ENCODE measurements around the gene LRRC23.
"Not testable (repeated sequence)": the region's sequence is repeated elsewhere in the genome, so short reads cannot be mapped to it uniquely, and the experiment has no call there.

The LRRC23 gene

GRCh38 chr12:6872073-6873048, 32.3 kb upstream of the LRRC23 start:
- DNase-seq (ENCODE audit: low spot score), result peak; percentile 77

GRCh38 chr12:6873094-6874014, 31.3 kb upstream of the LRRC23 start, which contains the start of gene SPSB2:
SPSB2 (minus strand) TSS chr12:6873303; CDS start chr12:6872901, 402 bp downstream.
- DNase-seq (ENCODE audit: low spot score), result peak; percentile 98

DNA sequence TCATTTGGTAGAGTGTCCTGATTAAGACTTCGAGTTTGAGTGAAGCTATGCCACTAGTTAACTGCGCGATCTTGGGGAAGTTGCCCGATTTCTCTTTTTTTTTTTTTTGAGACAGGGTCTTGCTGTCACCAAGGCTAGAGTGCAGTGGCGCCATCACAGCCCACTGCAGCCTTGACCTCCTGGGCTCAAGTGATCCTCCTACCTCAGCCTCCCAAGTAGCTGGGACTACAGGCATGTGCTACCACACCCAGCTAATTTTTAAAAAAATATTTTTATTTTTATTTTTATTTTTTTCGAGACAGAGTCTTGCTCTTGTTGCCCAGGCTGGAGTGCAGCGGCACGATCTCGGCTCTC, 30.6 kb upstream of the LRRC23 start:
- DNase-seq (ENCODE audit: low spot score), result not testable (repeated sequence)

GRCh38 chr12:6879824-6880223, 24.8 kb upstream of the LRRC23 start:
- DNase-seq (ENCODE audit: low spot score), result not testable (repeated sequence)

DNA sequence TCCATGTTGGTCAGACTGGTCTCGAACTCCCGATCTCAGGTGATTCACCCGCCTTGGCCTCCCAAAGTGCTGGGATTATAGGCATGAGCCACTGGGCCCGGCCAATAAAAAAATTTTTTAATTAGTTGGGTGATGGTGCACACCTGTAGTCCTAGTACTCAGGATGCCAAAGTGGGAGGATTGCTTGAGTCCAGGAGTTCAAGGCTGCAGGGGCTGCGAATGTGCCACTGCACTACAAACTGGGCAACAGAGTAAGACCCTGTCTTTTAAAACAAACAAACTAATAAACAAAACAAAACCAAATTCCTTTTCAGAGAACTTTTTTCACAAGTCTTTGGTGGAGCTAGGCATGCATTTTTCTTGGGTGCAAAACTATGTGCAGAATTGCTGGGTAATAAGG, 21.4 kb upstream of the LRRC23 start:
- no peak for DNase-seq (ENCODE audit: low spot score)

- no peak for DNase-seq (ENCODE audit: low spot score)
These were observed 20.9 kb upstream of the LRRC23 start for GRCh38 chr12:6883683-6884082.

DNA sequence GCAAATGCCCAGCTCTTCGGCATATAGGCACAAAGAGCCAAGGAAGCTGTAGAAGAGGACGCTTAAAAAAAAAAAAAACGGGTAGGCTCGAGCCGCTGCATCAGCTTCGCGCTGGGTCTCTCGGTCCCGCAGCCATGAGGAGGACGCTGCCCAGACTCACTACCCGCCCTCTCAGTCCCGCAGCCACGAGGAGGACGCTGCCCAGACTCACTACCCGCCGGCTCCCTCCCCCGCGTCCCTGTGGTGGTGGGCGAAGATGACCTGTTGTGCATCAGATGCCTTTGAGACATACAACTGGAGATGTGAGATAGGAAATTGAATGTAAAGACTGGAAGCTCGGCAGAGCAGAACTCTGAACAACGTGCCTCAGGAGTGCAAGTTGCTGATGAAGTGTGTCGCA, 20.1 kb upstream of the LRRC23 start:
- DNase-seq (ENCODE audit: low spot score), result no peak

DNA sequence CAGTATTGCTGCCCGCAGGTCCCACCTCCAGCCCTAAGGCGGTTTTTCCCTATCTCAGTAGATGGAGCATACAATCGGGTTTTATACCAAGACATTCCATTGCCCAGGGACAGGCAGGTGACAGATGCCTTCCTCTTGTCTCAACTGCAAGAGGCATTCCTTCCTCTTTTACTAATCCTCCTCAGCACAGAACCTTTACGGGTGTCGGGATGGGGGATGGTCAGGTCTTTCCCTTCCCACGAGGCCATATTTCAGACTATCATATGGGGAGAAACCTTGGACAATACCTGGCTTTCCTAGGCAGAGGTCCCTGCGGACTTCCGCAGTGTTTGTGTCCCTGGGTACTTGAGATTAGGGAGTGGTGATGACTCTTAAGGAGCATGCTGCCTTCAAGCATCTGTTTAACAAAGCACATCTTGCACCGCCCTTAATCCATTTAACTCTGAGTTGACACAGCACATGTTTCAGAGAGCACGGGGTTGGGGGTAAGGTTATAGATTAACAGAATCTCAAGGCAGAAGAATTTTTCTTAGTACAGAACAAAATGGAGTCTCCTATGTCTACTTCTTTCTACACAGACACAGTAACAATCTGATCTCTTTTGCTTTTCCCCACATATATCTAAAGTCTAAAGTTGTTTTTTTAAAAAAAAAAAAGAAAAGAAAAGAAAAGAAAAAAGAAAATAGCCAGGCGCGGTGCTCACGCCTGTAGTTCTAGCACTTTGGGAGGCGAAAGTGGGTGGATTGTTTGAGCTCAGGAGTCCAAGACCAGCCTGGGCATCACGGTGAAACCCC, 18.2 kb upstream of the LRRC23 start:
- DNase-seq (ENCODE audit: low spot score), result not testable (repeated sequence)

DNA sequence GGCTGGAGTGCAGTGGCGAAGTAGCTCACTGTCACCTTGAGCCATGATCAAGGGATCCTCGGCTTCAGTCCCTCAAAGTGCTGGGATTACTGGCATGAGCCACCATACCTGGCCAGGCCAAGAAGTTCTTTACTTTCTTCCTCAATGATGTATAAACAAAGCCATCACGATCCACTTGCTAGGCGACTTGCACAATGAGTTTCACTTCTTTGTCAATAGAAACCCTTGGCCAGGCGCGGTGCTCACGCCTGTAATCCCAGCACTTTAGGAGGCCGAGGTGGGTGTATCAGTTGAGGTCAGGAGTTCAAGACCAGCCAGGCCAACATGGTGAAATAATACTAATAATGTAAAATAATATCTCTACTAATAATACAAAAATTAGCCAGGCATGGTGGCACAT, 17.2 kb upstream of the LRRC23 start:
- DNase-seq (ENCODE audit: low spot score), result no peak

- DNase-seq (ENCODE audit: low spot score), result no peak
These were observed 16.3 kb upstream of the LRRC23 start for GRCh38 chr12:6888360-6888759.

GRCh38 chr12:6888794-6889193, 15.8 kb upstream of the LRRC23 start:
- DNase-seq (ENCODE audit: low spot score), result not testable (repeated sequence)

GRCh38 chr12:6889775-6890573, 14.6 kb upstream of the LRRC23 start:
- not testable (repeated sequence) for DNase-seq (ENCODE audit: low spot score)

GRCh38 chr12:6890789-6891645, 13.6 kb upstream of the LRRC23 start:
- peak; percentile 98 for DNase-seq (ENCODE audit: low spot score)

DNA sequence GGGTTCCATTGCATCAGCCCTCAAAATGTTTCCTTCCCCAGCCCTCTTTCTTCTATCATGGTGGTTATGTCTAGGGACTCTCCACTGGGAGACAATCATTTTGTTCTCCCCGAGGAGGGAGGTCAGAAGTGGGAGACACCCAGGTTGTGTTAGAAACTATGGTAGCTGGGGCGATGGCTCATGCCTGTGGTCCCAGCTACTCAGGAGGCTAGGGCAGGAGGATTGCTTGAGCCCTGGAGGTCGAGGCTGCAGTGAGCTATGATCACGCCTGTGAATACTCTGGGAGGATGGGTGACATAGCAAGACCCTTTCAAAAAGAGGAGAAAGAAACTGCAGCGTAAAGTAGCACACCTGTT, 13.0 kb upstream of the LRRC23 start:
- DNase-seq (ENCODE audit: low spot score), result no peak

DNA sequence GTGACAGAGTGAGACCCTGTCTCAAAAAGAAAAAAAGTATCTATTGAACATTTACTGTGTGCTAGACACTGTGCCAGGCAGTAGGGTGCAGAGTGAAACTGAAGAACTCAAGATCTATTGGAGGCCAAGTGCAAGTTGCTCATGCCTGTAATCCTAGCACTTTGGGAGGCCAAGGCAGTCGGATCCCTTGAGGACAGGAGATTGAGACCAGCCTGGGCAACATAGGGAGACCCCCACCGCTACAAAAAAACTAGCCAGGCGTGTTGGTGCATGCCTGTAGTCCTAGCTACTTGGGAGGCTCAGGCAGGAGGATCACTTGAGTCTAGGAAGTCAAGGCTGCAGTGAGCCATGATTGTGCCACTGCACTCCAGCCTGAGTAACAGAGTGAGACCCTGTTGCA, 11.9 kb upstream of the LRRC23 start:
- not testable (repeated sequence) for DNase-seq (ENCODE audit: low spot score)

DNA sequence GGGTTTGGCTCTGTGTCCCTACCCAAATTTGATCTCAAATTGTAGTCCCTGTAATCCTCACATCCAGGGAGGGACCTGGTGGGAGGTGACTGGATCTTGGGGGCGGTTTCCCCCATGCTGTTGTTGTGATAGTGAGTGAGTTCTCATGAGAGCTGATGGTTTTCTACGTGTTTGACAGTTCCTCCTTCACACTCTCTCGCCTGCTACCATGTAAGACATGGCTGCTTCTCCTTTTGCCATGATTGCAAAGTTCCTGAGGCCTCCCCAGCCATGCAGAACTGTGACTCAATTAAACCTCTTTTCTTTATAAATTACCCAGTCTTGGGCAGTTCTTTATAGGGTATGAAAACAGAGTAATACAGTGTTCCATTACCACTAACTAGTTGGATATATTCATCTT, 10.3 kb upstream of the LRRC23 start:
- DNase-seq (ENCODE audit: low spot score), result no peak

DNA sequence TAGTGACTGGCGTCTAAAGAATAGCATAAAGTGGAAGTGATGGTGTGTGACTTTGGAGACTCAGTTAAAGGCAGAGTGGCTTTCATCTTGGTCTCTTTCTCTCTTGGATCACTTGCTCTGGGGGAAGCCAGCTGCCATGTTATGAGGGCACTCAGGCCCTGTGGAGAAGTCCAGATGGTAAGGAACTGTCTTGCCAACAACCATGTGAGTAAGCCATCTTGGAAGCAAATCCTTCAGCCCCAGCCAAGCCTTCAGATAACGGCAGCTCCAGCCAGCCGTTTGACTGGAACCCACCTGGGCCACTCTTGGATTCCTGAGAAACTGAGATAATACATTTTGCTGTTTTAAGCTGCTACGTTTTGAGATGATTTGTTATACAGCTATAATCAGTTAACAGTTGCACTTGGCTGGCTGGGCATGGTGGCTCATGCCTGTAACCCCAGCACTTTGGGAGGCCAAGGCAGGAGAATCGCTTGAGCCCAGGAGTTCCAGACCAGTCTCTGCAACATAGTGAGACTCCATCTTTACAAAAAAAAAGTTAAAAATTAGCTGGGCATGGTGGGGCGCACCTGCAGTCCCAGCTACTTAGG, 7.7 kb upstream of the LRRC23 start:
- no peak for DNase-seq (ENCODE audit: low spot score)

- no peak for DNase-seq (ENCODE audit: low spot score)
These were observed 5.2 kb upstream of the LRRC23 start for GRCh38 chr12:6899427-6899826.

GRCh38 chr12:6899837-6900519, 4.6 kb upstream of the LRRC23 start:
- DNase-seq (ENCODE audit: low spot score), result no peak

Data from CD4-positive, alpha-beta T cell treated with Interleukin-6 at 100 ng/mL for 8 hours (primary cell).